ENCODE data around the gene PGK2.

PGK2 gene

GRCh38 chr6:49775043-49775442 lies 12.0 kb downstream of the PGK2 start:
- DNase-seq (ENCODE audit: low spot score in 2 of 2), result no peak
- Mint-ChIP-seq H3K27ac (no peak overlapping the region), H3K4me1 (no peaks in the 10 kb centered on the region), H3K9me3 (peaks cover 11% of the 10 kb centered on the region), H3K36me3 (no peaks in the 10 kb centered on the region), H3K4me3 (no peak overlapping the region)
- no peak for ATAC-seq

GRCh38 chr6:49772285-49772684 lies 14.8 kb downstream of the PGK2 start:
- H3K4me1 Mint-ChIP-seq, result no peaks in the 10 kb centered on the region
- no peak overlapping the region for H3K27ac Mint-ChIP-seq
- ATAC-seq, result no peak
- DNase-seq (ENCODE audit: low spot score in 2 of 2), result no peak
- no peak overlapping the region for H3K4me3 Mint-ChIP-seq
- H3K36me3 Mint-ChIP-seq, result no peaks in the 10 kb centered on the region
- peaks cover 9% of the 10 kb centered on the region for H3K9me3 Mint-ChIP-seq

GRCh38 chr6:49766762-49767161 lies 20.3 kb downstream of the PGK2 start:
- H3K4me1 Mint-ChIP-seq, result no peaks in the 10 kb centered on the region

GRCh38 chr6:49764571-49765236 lies 22.4 kb downstream of the PGK2 start:
- ATAC-seq (no peak), DNase-seq (ENCODE audit: low spot score in 2 of 2) (no peak)
- Mint-ChIP-seq H3K4me1 (no peaks in the 10 kb centered on the region), H3K36me3 (no peaks in the 10 kb centered on the region), H3K27ac (no peak overlapping the region), H3K9me3 (peaks cover 14% of the 10 kb centered on the region), H3K4me3 (no peak overlapping the region)

More at GRCh38 chr6:49766762-49767161, 20.3 kb downstream of the PGK2 start:
- Mint-ChIP-seq H3K4me3 (no peak overlapping the region), H3K27ac (no peak overlapping the region), H3K9me3 (peaks cover 14% of the 10 kb centered on the region), H3K36me3 (no peaks in the 10 kb centered on the region)
- DNase-seq (ENCODE audit: low spot score in 2 of 2) (no peak), ATAC-seq (no peak)

DNA sequence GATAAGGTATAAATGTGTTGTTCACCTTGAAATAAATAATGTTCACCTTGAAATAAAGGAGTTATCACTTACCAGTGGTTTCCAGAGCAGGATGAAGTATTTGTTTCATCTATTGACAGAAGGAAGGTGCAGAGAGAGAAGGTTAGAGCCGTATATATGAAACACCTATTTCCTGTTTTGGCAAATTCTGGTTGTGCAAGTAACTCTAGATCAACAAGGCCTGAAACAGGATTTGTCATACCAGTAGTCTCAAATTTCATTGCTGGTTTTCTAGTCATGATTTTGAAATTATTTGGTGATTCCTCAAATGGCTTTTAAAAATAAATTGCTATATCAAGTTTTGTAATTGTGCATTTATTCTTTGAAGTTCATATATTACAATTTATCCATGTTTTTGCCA lies 42.8 kb downstream of the PGK2 start, which contains the start of gene CRISP3:
Gene CRISP3, minus strand, starts transcription at position 130 of the 400 bp plus-strand sequence. Its CDS starts 21 bp downstream, at position 109.
- Mint-ChIP-seq H3K9me3 (peaks cover 8% of the 10 kb centered on the region), H3K27ac (no peak within 1 kb of the TSS), H3K4me1 (no peaks in the 10 kb centered on the region), H3K4me3 (no peak within 1 kb of the TSS), H3K36me3 (no peaks in the 10 kb centered on the region)
- ATAC-seq, result no peak
- DNase-seq (ENCODE audit: low spot score in 2 of 2), result no peak

DNA sequence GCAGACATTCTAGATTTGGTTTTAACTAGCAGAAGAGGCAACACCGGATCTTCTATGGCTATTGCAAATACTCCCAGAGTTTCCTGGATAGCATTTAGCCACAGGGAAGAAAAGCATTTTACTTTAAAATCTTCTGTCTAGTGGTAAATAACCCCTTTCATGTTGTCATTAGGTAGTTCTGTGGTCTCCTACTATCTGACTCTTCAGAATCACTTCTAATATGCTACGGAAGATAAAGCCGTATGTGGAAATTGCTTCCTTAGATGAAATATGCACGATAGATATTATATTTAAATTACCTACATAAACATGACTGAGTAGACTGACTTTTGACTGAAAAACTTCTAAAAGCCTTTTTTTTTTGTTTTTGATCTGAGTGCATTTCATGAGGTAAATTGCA lies 43.7 kb downstream of the PGK2 start:
- Mint-ChIP-seq H3K4me1 (no peaks in the 10 kb centered on the region), H3K27ac (no peak overlapping the region), H3K4me3 (no peak overlapping the region), H3K9me3 (peaks cover 8% of the 10 kb centered on the region), H3K36me3 (no peaks in the 10 kb centered on the region)
- no peak for ATAC-seq
- DNase-seq (ENCODE audit: low spot score in 2 of 2), result no peak

DNA sequence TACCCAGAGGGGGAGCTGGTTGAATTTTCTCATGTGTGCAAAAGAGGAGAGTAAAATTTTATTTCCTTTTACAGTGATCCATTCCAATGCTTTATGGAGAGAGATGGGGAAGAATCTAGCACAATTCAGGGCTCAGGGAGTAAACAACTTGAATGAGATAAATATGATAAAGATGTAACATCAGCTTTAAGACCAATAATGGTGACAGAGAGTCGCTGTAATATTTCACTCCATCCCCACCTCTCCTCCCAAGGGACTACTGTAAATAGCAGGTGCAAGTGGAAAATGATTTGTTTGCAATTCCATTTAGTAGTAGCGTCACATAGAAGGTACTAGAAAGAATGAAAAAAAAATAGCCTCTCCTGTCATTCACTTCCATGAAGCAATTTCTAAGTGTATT lies 47.7 kb downstream of the PGK2 start:
- H3K27ac Mint-ChIP-seq, result no peak overlapping the region
- DNase-seq (ENCODE audit: low spot score in 2 of 2) (no peak), ATAC-seq (no peak)
- H3K36me3 Mint-ChIP-seq, result no peaks in the 10 kb centered on the region
- H3K4me1 Mint-ChIP-seq, result no peaks in the 10 kb centered on the region
- peaks cover 4% of the 10 kb centered on the region for H3K9me3 Mint-ChIP-seq
- no peak overlapping the region for H3K4me3 Mint-ChIP-seq

DNA sequence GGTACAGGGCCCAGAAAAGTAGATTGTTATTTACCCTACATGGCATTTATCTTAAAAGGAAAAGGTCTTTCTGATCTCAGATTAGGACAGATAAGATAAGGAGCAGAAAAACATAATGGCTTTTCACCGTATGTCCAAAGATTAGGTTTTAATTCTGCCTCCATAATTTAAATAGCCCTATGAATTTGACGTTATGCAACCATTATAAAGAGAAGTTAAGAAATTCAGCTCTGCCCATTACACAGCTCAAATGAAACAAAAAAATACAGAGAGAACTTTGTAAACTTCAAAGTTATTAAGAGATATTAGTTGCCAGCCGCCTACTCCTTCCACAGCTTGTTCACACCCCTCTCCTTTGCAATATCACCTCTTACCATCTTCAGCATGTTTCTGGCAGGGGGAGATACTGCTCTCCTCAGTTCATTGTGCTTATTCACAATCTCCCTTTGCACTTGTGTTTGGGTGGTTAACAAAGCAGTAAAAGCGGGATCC lies 51.0 kb downstream of the PGK2 start:
- DNase-seq (ENCODE audit: low spot score in 2 of 2) (no peak), ATAC-seq (no peak)
- peaks cover under 1% of the 10 kb centered on the region for H3K9me3 Mint-ChIP-seq
- H3K4me3 Mint-ChIP-seq, result no peak overlapping the region
- no peaks in the 10 kb centered on the region for H3K4me1 Mint-ChIP-seq
- no peak overlapping the region for H3K27ac Mint-ChIP-seq
- H3K36me3 Mint-ChIP-seq, result no peaks in the 10 kb centered on the region

Measured in stimulated activated effector memory CD8-positive, alpha-beta T cell treated with anti-CD3 and anti-CD28 coated beads, Interleukin-12 subunit alpha, Interleukin-12 subunit beta, amount 100 ng/mL, for 72 hours (primary cell).